ENCODE results near the gene UBR1. TPM values are rescaled to one million over a fixed set of nuclear protein-coding genes. Genes with fewer than 3 reads are reported as not detected.

Gene UBR1
- total and polyA plus RNA-seq, 12 donors, result 3.8 to 46.2 (median 26.7) TPM

GRCh38 chr15:43102187-43102586 is 3.7 kb downstream of the UBR1 start:
- WGBS, 2 donors, result 92 to 100% methylated on average over 1 of the region's 1 CpG
- peaks cover 3 to 40% (median 32%) of the 10 kb centered on the region in 9 donors for H3K4me1 ChIP-seq
- H3K4me3 ChIP-seq, result no peak overlapping the region
- peaks cover 0 to 40% (median 0%) of the 10 kb centered on the region in 9 donors for H3K36me3 ChIP-seq
- no peak overlapping the region for H3K27ac ChIP-seq
- no peaks in the 10 kb centered on the region for H3K27me3 ChIP-seq
- no peak for TF ChIP-seq CTCF (IDR thresholded peaks at IDR 0.05)
- intact Hi-C loops (cut with DNase I), result loop anchor here in 1 of 10 donors (10.0 kb wide), 1 partner anchor 83 kb away; the partner anchor contains the start of gene CCNDBP1
- no peaks in the 10 kb centered on the region for H3K9me3 ChIP-seq
- ATAC-seq (no peak), DNase-seq (no peak)

- ATAC-seq, result no peak
- Histone ChIP-seq H3K9me3 (no peaks in the 10 kb centered on the region), H3K27me3 (no peaks in the 10 kb centered on the region), H3K36me3 (peaks cover 0 to 45% (median 0%) of the 10 kb centered on the region in 9 donors), H3K27ac (no peak overlapping the region), H3K4me1 (peaks cover 0 to 40% (median 26%) of the 10 kb centered on the region in 9 donors), H3K4me3 (no peak overlapping the region)
- no peak for TF ChIP-seq CTCF (IDR thresholded peaks at IDR 0.05)
- DNase-seq, result no peak
- intact Hi-C loops (cut with DNase I), result loop anchor here in 1 of 10 donors (10.0 kb wide), 1 partner anchor 84 kb away; the partner anchor contains the start of gene CCNDBP1
These were observed 4.9 kb downstream of the UBR1 start for GRCh38 chr15:43100971-43101370.

- Histone ChIP-seq H3K36me3 (peaks cover 0 to 45% (median 0%) of the 10 kb centered on the region in 9 donors), H3K4me1 (peaks cover 0 to 46% (median 25%) of the 10 kb centered on the region in 9 donors), H3K9me3 (no peaks in the 10 kb centered on the region), H3K27ac (no peak overlapping the region), H3K4me3 (no peak overlapping the region), H3K27me3 (no peaks in the 10 kb centered on the region)
- DNase-seq (no peak), ATAC-seq (no peak)
- TF ChIP-seq CTCF (IDR thresholded peaks at IDR 0.05), result no peak
- 97% methylated on average over 10 of the region's 10 CpGs for WGBS, 2 donors
- intact Hi-C loops (cut with DNase I), result no loop called here
These were observed 6.6 kb downstream of the UBR1 start for GRCh38 chr15:43099105-43099845.

- WGBS, 2 donors, result 94 to 95% methylated on average over 6 of the region's 6 CpGs
- Histone ChIP-seq H3K4me1 (peaks cover 0 to 43% (median 17%) of the 10 kb centered on the region in 9 donors), H3K9me3 (no peaks in the 10 kb centered on the region), H3K27me3 (no peaks in the 10 kb centered on the region), H3K27ac (no peak overlapping the region), H3K36me3 (peaks cover 0 to 40% (median 0%) of the 10 kb centered on the region in 9 donors), H3K4me3 (no peak overlapping the region)
- DNase-seq (no peak), ATAC-seq (no peak)
- no peak for TF ChIP-seq CTCF (IDR thresholded peaks at IDR 0.05)
- intact Hi-C loops (cut with DNase I), result no loop called here
These were observed 9.4 kb downstream of the UBR1 start for GRCh38 chr15:43096411-43096810.
